GM10847 (cell line): ENCODE results near the gene AGMAT.

ENCODE experiments used
- POLR2A ChIP-seq: IDR thresholded peaks from 2 replicates; pipeline ENCODE4 v1.6.1; 2011; ENCODE audit not compliant: insufficient read length; ENCODE audit errors: extremely low read depth

AGMAT gene

GRCh38 chr1:15618655-15619525 lies 34.0 kb upstream of the AGMAT start:
- no peak for TF ChIP-seq POLR2A

GRCh38 chr1:15618077-15618654 lies 33.3 kb upstream of the AGMAT start:
- no peak for TF ChIP-seq POLR2A

GRCh38 chr1:15617173-15618076 lies 32.6 kb upstream of the AGMAT start, which contains the start of gene DDI2:
TSS of gene DDI2 (plus strand) at chr1:15617458. CDS start at chr1:15617671, 213 bp downstream.
- peak; percentile 82 for TF ChIP-seq POLR2A

- no peak for TF ChIP-seq POLR2A
Measured at GRCh38 chr1:15616373-15617172, 31.7 kb upstream of the AGMAT start.

GRCh38 chr1:15610167-15610566 lies 25.3 kb upstream of the AGMAT start:
- no peak for TF ChIP-seq POLR2A

- TF ChIP-seq POLR2A = no peak
Measured at GRCh38 chr1:15609631-15610030, 24.8 kb upstream of the AGMAT start.

- TF ChIP-seq POLR2A = no peak
Measured at GRCh38 chr1:15605398-15606383, 20.8 kb upstream of the AGMAT start.

GRCh38 chr1:15603050-15603965 lies 18.5 kb upstream of the AGMAT start:
- peak; percentile 30 for TF ChIP-seq POLR2A

- TF ChIP-seq POLR2A = no peak
Measured at GRCh38 chr1:15598436-15598835, 13.6 kb upstream of the AGMAT start.

- no peak for TF ChIP-seq POLR2A
Measured at GRCh38 chr1:15595809-15596617, 11.2 kb upstream of the AGMAT start.

GRCh38 chr1:15592285-15592684 lies 7.4 kb upstream of the AGMAT start:
- no peak for TF ChIP-seq POLR2A

- no peak for TF ChIP-seq POLR2A
Measured at GRCh38 chr1:15583016-15583706, 1.7 kb downstream of the AGMAT start.
